ENCODE data around the gene CUEDC1.
A peak's percentile ranks its signal among the peaks of the same experiment; 100 is the strongest.

CUEDC1 gene

GRCh38 chr17:57858838-57859237 lies 96.4 kb downstream of the CUEDC1 start:
- no peak overlapping the region for H3K27ac ChIP-seq
- DNase-seq (ENCODE audit: low spot score) = no peak
- TF ChIP-seq CTCF (IDR thresholded peaks at IDR 0.05) = no peak
- no peak overlapping the region for H3K4me3 ChIP-seq

GRCh38 chr17:57856792-57857620 lies 98.2 kb downstream of the CUEDC1 start:
- DNase-seq (ENCODE audit: low spot score) = no peak
- Histone ChIP-seq H3K4me3 (no peak overlapping the region), H3K27ac (no peak overlapping the region)
- no peak for TF ChIP-seq CTCF (IDR thresholded peaks at IDR 0.05)

- no peak overlapping the region for H3K4me3 ChIP-seq
- peak overlapping the region in 1 of 2 donors; percentile 45 for H3K27ac ChIP-seq
- DNase-seq (ENCODE audit: low spot score) = no peak
- TF ChIP-seq CTCF (IDR thresholded peaks at IDR 0.05) = no peak
Observed at GRCh38 chr17:57855391-57856035, 99.7 kb downstream of the CUEDC1 start.

- Histone ChIP-seq H3K27ac (peak overlapping the region; percentile 79 to 92), H3K4me3 (no peak overlapping the region)
- TF ChIP-seq CTCF (IDR thresholded peaks at IDR 0.05) = no peak
- peak; percentile 92 for DNase-seq (ENCODE audit: low spot score)
Observed at GRCh38 chr17:57853695-57854094, 101.5 kb downstream of the CUEDC1 start.

- TF ChIP-seq CTCF (IDR thresholded peaks at IDR 0.05) = no peak
Observed at GRCh38 chr17:57852955-57853328, 102.3 kb downstream of the CUEDC1 start.

GRCh38 chr17:57852092-57852954 lies 102.9 kb downstream of the CUEDC1 start:
- no peak for DNase-seq (ENCODE audit: low spot score)
- peak overlapping the region; percentile 92 for H3K4me3 ChIP-seq
- no peak for TF ChIP-seq CTCF (IDR thresholded peaks at IDR 0.05)
- peak overlapping the region; percentile 79 to 92 for H3K27ac ChIP-seq

More at GRCh38 chr17:57852955-57853328, 102.3 kb downstream of the CUEDC1 start:
- no peak overlapping the region for H3K4me3 ChIP-seq
- H3K27ac ChIP-seq = peak overlapping the region; percentile 79 to 92
- no peak for DNase-seq (ENCODE audit: low spot score)
